ENCODE measurements around the gene GOLGA6L24.
"Not testable (repeated sequence)": the region's sequence is repeated elsewhere in the genome, so short reads cannot be mapped to it uniquely, and the experiment has no call there.

DNA sequence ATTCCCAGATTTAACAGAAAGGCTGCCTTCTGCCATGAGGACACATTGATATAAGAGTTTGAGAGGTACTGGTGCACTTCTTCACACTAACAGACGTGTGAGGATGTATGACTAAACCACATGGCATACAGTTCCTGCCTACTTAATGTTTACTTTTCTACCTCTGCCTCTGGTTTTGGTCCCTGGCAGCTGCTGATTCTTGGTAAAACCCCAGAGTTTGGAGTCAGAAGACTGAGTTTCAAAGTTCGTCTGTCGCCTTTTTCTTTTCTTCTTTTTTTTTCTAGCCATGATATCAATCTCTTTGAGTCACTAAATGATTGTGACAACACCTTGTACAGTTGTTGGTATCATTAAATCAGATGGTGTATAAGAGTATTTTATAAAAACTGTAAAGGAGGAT, 22.2 kb upstream of the GOLGA6L24 start:
- not testable (repeated sequence) for TF ChIP-seq EZH2 (IDR thresholded peaks at IDR 0.05); POLR2AphosphoS5 (IDR thresholded peaks at IDR 0.05; ENCODE audit: borderline replicate concordance, low read depth, low read length); FOXP2 (optimal IDR thresholded peaks at IDR 0.05; ENCODE audit: control extremely low read depth, extremely low read length, insufficient read depth)
